ENCODE measurements around the gene SDK2. TPM values are rescaled to one million over a fixed set of nuclear protein-coding genes. Genes with fewer than 3 reads are reported as not detected.

Gene SDK2
- total RNA-seq, 3 donors from 2014 or later (not counting 1 experiment from before 2014, with no cell fraction given) = 0.41 to 0.90 (median 0.49) TPM

GRCh38 chr17:73519011-73519410 is 125.2 kb downstream of the SDK2 start:
- no peak for TF ChIP-seq CTCF (IDR thresholded peaks at IDR 0.05)
- H3K36me3 Mint-ChIP-seq = no peaks in the 10 kb centered on the region

GRCh38 chr17:73516431-73516830 is 127.8 kb downstream of the SDK2 start:
- Mint-ChIP-seq H3K27me3 (ENCODE audit: low read depth in 2 of 2) (no peaks in the 10 kb centered on the region), H3K4me3 (no peak overlapping the region), H3K4me1 (no peaks in the 10 kb centered on the region), H3K36me3 (no peaks in the 10 kb centered on the region), H3K9me3 (no peaks in the 10 kb centered on the region), H3K27ac (no peak overlapping the region)
- H3K27ac ChIP-seq (ENCODE audit: low read length) = no peak overlapping the region
- H3K27me3 ChIP-seq (ENCODE audit: control insufficient read depth, insufficient read depth, low read length) = no peaks in the 10 kb centered on the region
- H3K4me3 ChIP-seq (ENCODE audit: low read length) = no peak overlapping the region
- no peaks in the 10 kb centered on the region for H3K4me1 ChIP-seq (ENCODE audit: control insufficient read depth, insufficient read depth, low read length)
- ATAC-seq = no peak
- intact Hi-C loops (cut with micrococcal nuclease) = no loop called here
- no peaks in the 10 kb centered on the region for H3K9me3 ChIP-seq (ENCODE audit: control insufficient read depth, insufficient read depth, low read length)
- no peak for TF ChIP-seq CTCF (IDR thresholded peaks at IDR 0.05)
- no peaks in the 10 kb centered on the region for H3K36me3 ChIP-seq (ENCODE audit: control insufficient read depth, insufficient read depth, low read length)
- WGBS (ENCODE audit: insufficient coverage) = 90% methylated on average over 11 of the region's 11 CpGs
- DNase-seq = no peak

More at GRCh38 chr17:73519011-73519410, 125.2 kb downstream of the SDK2 start:
- Mint-ChIP-seq H3K27ac (no peak overlapping the region), H3K4me3 (no peak overlapping the region), H3K9me3 (no peaks in the 10 kb centered on the region), H3K27me3 (ENCODE audit: low read depth in 2 of 2) (no peaks in the 10 kb centered on the region), H3K4me1 (no peaks in the 10 kb centered on the region)
- Histone ChIP-seq H3K9me3 (ENCODE audit: control insufficient read depth, insufficient read depth, low read length) (no peaks in the 10 kb centered on the region), H3K4me1 (ENCODE audit: control insufficient read depth, insufficient read depth, low read length) (no peaks in the 10 kb centered on the region), H3K27ac (ENCODE audit: low read length) (no peak overlapping the region), H3K4me3 (ENCODE audit: low read length) (no peak overlapping the region), H3K36me3 (ENCODE audit: control insufficient read depth, insufficient read depth, low read length) (no peaks in the 10 kb centered on the region), H3K27me3 (ENCODE audit: control insufficient read depth, insufficient read depth, low read length) (no peaks in the 10 kb centered on the region)
- intact Hi-C loops (cut with micrococcal nuclease) = no loop called here
- DNase-seq = no peak
- no peak for ATAC-seq
- WGBS (ENCODE audit: insufficient coverage) = 92% methylated on average over 6 of the region's 6 CpGs

GRCh38 chr17:73514146-73514863 is 129.9 kb downstream of the SDK2 start:
- Histone ChIP-seq H3K9me3 (ENCODE audit: control insufficient read depth, insufficient read depth, low read length) (no peaks in the 10 kb centered on the region), H3K4me3 (ENCODE audit: low read length) (no peak overlapping the region), H3K27me3 (ENCODE audit: control insufficient read depth, insufficient read depth, low read length) (no peaks in the 10 kb centered on the region), H3K27ac (ENCODE audit: low read length) (no peak overlapping the region), H3K36me3 (ENCODE audit: control insufficient read depth, insufficient read depth, low read length) (no peaks in the 10 kb centered on the region), H3K4me1 (ENCODE audit: control insufficient read depth, insufficient read depth, low read length) (no peaks in the 10 kb centered on the region)
- no peaks in the 10 kb centered on the region for H3K36me3 Mint-ChIP-seq
- H3K9me3 Mint-ChIP-seq = no peaks in the 10 kb centered on the region
- ATAC-seq = no peak
- intact Hi-C loops (cut with micrococcal nuclease) = no loop called here
- H3K27me3 Mint-ChIP-seq (ENCODE audit: low read depth in 2 of 2) = no peaks in the 10 kb centered on the region
- H3K4me1 Mint-ChIP-seq = no peaks in the 10 kb centered on the region
- H3K27ac Mint-ChIP-seq = no peak overlapping the region
- no peak for TF ChIP-seq CTCF (IDR thresholded peaks at IDR 0.05)
- H3K4me3 Mint-ChIP-seq = no peak overlapping the region
- DNase-seq = no peak
- 89% methylated on average over 12 of the region's 13 CpGs for WGBS (ENCODE audit: insufficient coverage)

- Mint-ChIP-seq H3K36me3 (no peaks in the 10 kb centered on the region), H3K9me3 (no peaks in the 10 kb centered on the region), H3K27me3 (ENCODE audit: low read depth in 2 of 2) (no peaks in the 10 kb centered on the region), H3K4me1 (no peaks in the 10 kb centered on the region), H3K4me3 (no peak overlapping the region), H3K27ac (no peak overlapping the region)
- Histone ChIP-seq H3K9me3 (ENCODE audit: control insufficient read depth, insufficient read depth, low read length) (no peaks in the 10 kb centered on the region), H3K4me3 (ENCODE audit: low read length) (no peak overlapping the region), H3K36me3 (ENCODE audit: control insufficient read depth, insufficient read depth, low read length) (no peaks in the 10 kb centered on the region), H3K27ac (ENCODE audit: low read length) (no peak overlapping the region), H3K4me1 (ENCODE audit: control insufficient read depth, insufficient read depth, low read length) (no peaks in the 10 kb centered on the region), H3K27me3 (ENCODE audit: control insufficient read depth, insufficient read depth, low read length) (no peaks in the 10 kb centered on the region)
- ATAC-seq (no peak), DNase-seq (no peak)
- TF ChIP-seq CTCF (IDR thresholded peaks at IDR 0.05) = no peak
- 83% methylated on average over 10 of the region's 10 CpGs for WGBS (ENCODE audit: insufficient coverage)
- intact Hi-C loops (cut with micrococcal nuclease) = no loop called here
These were observed 130.8 kb downstream of the SDK2 start for GRCh38 chr17:73513426-73513825.
